Prostate gland (tissue), 2 donors: Measurements from ENCODE around the gene TMEM218.

Source experiments
- POLR2A ChIP-seq: fragments of 450-650 bp; IDR thresholded peaks from one replicate; pipeline ENCODE4 v1.6.1; 2016; ENCODE audit warnings: antibody characterized with exemption, mild to moderate bottlenecking
- POLR2AphosphoS5 ChIP-seq: sonication (generic); formaldehyde crosslinking; IDR thresholded peaks from one replicate; pipeline ENCODE4 v1.6.1; 2017; ENCODE audit warnings: antibody characterized with exemption
- TF ChIP-seq, protein P1 (sequence below), 4 experiments: fragments of 200-600 bp in 2 of 4; fragments of 450-650 bp in 2 of 4; sonication (generic) in 2 of 4; IDR thresholded peaks; 1 replicate in 3 of 4; 2 replicates in 1 of 4; pipeline ENCODE4 v1.5.1; 2016 to 2019; ENCODE audit warnings: antibody characterized with exemption in 4 of 4, mild to moderate bottlenecking in 2 of 4, moderate library complexity in 2 of 4

GRCh38 chr11:125157953-125158680 is 46.7 kb upstream of the TMEM218 start:
- TF ChIP-seq, protein P1, sequence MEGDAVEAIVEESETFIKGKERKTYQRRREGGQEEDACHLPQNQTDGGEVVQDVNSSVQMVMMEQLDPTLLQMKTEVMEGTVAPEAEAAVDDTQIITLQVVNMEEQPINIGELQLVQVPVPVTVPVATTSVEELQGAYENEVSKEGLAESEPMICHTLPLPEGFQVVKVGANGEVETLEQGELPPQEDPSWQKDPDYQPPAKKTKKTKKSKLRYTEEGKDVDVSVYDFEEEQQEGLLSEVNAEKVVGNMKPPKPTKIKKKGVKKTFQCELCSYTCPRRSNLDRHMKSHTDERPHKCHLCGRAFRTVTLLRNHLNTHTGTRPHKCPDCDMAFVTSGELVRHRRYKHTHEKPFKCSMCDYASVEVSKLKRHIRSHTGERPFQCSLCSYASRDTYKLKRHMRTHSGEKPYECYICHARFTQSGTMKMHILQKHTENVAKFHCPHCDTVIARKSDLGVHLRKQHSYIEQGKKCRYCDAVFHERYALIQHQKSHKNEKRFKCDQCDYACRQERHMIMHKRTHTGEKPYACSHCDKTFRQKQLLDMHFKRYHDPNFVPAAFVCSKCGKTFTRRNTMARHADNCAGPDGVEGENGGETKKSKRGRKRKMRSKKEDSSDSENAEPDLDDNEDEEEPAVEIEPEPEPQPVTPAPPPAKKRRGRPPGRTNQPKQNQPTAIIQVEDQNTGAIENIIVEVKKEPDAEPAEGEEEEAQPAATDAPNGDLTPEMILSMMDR (IDR thresholded peaks at IDR 0.05), result no peak
- no peak for TF ChIP-seq POLR2A
- no peak for TF ChIP-seq POLR2AphosphoS5
